A204.1 (cell line): Measurements from ENCODE around the gene ATR.

Experiments used
- FAIRE-seq: peaks from 2 replicates; lab custom pipeline; 2012; peaks lifted over from hg19 to GRCh38; lab: Jason Lieb, UNC

Gene ATR

GRCh38 chr3:142509079-142509478 lies 69.5 kb downstream of the ATR start:
- FAIRE-seq, result no peak

GRCh38 chr3:142507241-142507640 lies 71.3 kb downstream of the ATR start:
- no peak for FAIRE-seq

DNA sequence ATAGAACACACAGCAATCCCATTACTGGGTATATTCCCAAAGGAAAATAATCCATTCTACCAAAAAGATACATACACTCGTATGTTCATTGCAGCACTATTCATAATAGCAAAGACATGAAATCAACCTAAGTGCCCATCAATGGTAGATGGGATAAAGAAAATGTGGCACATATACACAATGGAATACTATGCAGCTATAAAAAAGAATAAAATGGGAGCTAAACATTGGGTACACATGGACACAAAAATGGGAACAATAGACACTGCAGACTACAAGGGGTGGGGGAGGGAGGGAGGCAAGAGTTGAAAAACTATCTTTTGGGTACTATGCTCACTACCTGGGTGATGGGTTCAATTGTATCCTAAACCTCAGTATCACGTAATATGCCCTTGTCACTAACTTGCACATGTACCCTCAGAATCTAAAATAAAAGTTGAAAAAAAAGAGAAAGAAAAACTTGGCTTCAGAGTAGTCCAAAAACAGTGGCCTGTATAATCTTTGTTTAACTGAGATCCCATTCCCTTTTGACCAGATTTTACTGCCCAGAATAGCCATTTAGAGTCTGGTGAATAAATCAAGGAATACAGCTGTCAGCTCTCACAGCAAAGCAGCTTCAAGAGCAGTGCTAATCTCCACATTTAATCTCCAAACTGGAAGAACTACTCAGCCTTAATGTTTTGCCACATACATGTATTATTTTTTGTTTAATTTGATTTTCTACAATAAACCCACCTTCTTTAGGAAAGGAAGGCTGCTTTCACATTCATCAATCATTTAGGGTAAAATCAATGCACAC lies 76.1 kb downstream of the ATR start:
- FAIRE-seq, result no peak

GRCh38 chr3:142501004-142501926 lies 77.3 kb downstream of the ATR start:
- no peak for FAIRE-seq

GRCh38 chr3:142500211-142500610 lies 78.3 kb downstream of the ATR start:
- peak; percentile 34 for FAIRE-seq

GRCh38 chr3:142498397-142499180 lies 79.9 kb downstream of the ATR start:
- no peak for FAIRE-seq

DNA sequence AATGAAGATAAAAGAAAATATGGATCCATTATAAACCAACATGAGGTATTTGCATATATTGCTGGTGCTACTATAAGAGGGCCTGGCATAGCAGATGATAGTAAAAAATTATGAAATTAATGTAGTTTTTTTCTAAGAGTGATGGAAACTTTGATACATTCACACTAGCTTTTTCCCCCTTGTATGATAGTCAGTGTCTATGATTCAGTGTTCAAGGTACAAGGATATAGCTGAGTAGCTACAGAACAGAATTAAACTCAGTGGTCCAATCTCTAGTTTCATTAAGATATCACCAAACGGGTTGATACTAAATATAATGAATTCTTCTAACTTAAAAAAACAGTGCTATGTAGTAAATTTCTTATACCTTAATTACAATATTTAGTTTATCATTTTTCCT lies 80.8 kb downstream of the ATR start:
- FAIRE-seq, result peak; percentile 3

GRCh38 chr3:142495103-142495502 lies 83.4 kb downstream of the ATR start:
- FAIRE-seq, result no peak

DNA sequence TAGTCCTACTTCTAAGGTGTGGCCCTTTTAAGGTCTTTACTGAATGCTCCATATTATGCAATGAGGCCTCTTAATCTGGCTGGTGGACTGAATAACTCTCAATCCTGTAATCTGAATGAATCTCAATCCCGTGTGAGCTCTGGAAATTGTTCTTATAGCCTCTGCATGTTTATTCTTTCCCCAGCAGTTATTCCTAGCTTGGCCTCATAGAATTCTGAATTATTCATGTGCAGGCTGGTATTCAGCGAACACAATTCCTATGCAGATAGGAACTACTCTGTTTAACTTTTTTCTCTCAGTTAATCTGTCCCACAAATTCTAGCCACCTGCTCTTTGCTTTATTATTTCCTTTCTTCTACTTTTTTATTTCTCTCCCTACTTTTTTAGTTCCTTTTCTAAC lies 86.3 kb downstream of the ATR start:
- no peak for FAIRE-seq

GRCh38 chr3:142489572-142490323 lies 88.8 kb downstream of the ATR start:
- FAIRE-seq, result no peak

DNA sequence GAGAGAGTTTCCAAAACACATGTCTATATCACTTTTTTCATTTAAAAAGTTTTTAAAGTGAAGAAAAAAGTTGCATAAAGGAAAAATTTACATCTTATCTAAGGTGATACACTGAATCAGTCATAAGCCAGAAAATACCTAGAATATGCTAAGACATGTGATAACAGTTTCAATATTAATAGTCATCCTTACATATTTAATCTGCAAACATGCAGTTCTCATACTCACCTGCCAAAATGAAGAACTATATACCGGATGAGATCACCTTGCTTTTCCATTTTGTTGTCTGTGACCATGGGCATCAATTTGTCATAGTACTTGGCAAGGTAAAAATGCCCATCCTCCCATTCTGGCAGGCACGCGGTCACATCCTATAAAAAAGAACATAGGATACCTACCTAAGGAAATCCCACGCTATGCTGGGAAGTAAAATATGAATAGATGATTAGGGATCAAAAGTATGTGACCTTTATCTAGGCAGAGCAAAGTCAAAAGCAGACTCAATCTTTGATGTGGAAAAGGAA lies 93.6 kb downstream of the ATR start:
- FAIRE-seq, result no peak

DNA sequence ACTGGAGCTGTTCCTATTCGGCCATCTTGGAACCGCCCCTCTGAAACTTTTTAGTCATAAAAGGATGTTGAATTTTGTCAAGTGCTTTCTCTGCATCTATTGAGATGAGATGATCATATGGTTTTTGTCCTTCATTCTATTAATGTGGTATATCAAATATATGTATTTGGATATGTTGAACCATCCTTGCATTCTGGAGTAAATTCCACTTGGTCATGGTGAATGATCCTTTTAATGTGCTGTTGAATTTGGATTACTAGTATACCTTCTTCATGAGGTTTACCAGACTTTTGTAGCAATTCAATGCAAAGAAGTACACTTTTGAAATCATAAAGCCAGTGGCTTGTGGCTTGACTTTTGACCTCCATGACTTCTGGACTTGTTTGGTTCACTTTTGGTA lies 97.3 kb downstream of the ATR start:
- no peak for FAIRE-seq

GRCh38 chr3:142470826-142471225 lies 107.7 kb downstream of the ATR start:
- no peak for FAIRE-seq

DNA sequence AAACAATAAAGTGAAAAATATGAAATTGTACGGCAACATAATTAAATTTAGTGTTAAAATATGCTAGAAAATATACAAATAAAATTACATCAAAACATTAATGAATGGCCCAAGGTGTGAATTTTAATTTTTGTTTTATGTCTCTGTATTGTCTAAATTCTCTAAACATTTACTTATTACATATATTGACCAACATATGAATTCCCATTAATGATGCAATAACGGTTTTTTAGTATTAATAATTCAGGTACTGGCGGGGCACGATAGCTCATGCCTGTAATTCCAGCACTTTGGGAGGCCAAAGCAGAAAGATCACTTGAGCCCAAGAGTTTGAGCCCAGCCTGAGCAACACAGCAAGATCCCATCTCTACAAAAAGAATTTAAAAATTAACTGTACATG lies 110.1 kb downstream of the ATR start:
- no peak for FAIRE-seq

DNA sequence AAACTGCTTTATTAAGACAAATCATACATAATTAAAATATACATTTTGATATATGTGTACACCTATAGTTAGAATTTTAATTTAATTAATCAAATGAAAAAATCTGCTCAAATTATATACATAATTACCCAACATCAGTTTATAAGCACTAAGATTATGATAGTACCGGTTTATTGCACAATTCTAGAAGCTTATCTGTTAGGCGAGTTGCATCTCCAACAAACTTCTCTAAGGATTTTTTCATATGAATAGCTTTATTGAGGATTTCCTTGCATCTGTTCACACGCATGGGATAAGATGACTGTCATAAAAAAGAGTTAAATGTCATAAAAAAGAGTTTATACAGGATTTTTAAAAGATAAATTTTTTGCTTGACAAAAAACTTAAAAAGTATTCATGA lies 110.8 kb downstream of the ATR start:
- no peak for FAIRE-seq

DNA sequence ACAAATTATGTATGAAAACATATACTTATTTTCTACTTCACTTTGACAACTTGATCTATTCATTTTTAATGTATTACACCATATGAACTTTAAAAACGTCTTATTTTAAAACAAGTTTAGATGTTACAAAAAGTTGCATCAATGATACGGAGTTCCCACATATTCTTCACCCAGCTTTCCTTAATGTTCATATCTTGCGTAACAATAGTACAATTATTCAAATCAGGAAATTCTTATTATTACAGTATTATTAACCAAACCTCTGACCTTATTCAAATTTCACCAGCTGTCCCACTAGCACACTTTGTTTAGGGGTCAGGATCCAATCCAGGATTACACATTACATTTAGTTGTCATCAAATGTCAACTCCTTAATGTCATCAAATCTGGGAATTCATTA lies 117.8 kb downstream of the ATR start:
- no peak for FAIRE-seq

DNA sequence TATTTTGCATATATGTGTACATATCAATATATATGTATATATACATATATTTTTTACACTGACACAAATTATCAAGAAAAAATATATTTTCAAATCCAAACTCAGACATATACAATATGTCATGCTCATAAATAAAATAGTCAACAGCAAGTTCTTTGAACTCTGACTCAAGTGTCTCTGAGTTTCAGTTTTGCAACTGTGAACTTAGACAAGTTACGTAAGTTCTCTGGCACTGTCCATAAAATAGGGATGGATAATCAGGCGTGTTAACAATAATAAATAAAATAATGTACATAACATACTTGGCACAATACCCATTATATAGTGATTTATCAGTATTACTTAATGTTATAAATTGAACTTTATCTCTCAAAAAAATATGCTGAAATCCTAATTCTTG lies 118.6 kb downstream of the ATR start:
- peak; percentile 35 for FAIRE-seq

DNA sequence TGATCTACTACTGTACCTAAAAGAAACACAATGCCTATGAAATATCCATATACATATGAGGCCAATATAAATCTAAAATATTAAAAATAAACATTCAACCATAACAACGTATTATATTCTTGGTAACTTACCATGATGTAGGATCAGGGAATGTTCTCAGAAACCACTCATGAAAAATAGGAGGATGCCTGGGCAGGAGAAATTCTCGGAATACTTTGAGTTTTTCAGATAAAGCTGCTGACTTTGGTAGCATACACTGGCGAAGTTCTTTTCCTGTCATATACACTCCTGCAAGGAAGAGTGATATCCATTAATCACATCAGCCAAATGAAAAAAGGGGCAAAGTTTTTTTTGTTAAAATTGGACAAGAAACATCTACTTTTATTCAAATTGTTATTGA lies 119.4 kb downstream of the ATR start:
- FAIRE-seq, result no peak

DNA sequence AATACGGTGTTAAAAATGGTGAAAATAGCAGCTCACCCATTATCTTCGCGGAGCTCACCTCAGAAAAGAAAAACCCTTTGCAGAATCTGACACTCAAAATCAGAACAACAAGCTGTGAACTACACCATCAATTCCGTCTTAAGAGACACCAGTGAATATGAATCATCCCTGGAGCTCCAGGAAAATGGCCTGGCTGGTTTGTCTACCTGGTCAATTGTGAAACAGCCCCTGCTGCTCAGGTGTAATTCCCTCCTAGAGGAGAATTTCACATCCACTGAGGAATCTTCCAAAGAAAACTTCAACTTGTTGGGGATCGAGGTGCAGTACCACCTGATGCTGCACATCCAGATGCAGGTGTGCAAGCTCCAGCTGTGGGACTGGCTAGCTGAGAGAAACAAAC lies 127.7 kb downstream of the ATR start:
- no peak for FAIRE-seq

DNA sequence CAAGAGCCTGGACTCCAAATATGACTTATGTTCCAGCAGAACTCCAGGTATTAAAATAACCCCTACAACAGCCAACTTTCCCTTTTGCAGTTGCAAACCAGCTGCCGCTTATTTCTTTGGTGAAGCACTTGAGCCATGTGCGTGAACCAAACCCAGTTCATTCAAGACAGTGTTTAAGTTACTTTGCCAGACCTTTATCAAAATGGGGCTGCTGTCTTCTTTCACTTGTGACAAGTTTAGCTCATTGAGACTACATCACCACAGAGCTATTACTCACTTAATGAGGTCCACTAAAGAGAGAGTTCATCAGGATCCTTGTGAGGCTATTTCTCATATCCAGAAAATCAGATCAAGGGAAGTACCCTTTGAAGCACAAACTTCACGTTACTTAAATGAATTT lies 128.3 kb downstream of the ATR start:
- no peak for FAIRE-seq
